A673 (cell line): ENCODE results near the gene WFDC12.

Experiments
- CTCF ChIP-seq: fragments of 300-800, 200-600 bp; sonication (generic); conservative IDR thresholded peaks from 2 replicates; pipeline ENCODE4 v1.5.1; 2017; ENCODE audit warnings: low read depth, mild to moderate bottlenecking, antibody characterized with exemption, low read length, moderate library complexity, mixed read lengths
- EZH2 ChIP-seq: fragments of 200-600 bp; sonication (generic); IDR thresholded peaks from 2 replicates; pipeline ENCODE4 v1.6.1; 2017; ENCODE audit warnings: borderline replicate concordance, low read depth, mild to moderate bottlenecking, mixed read lengths, antibody characterized with exemption, low read length; ENCODE audit not compliant: poor library complexity, severe bottlenecking

GRCh38 chr20:45105317-45105716 lies 18.9 kb downstream of the WFDC12 start:
- no peak for TF ChIP-seq CTCF
- TF ChIP-seq EZH2: no peak
